GM18867 (cell line): Measurements from ENCODE around the gene PEX10.
"Not testable (repeated sequence)": the region's sequence is repeated elsewhere in the genome, so short reads cannot be mapped to it uniquely, and the experiment has no call there.

Experiments used
- ATAC-seq: cut with Tn5 transposase; IDR thresholded peaks from one replicate; pipeline ENCODE4 v1.9.1; 2021; ENCODE audit warnings: mild to moderate bottlenecking, moderate library complexity; ENCODE audit not compliant: unreplicated experiment

PEX10 gene

GRCh38 chr1:2443277-2444137 lies 31.1 kb upstream of the PEX10 start:
- ATAC-seq = no peak

DNA sequence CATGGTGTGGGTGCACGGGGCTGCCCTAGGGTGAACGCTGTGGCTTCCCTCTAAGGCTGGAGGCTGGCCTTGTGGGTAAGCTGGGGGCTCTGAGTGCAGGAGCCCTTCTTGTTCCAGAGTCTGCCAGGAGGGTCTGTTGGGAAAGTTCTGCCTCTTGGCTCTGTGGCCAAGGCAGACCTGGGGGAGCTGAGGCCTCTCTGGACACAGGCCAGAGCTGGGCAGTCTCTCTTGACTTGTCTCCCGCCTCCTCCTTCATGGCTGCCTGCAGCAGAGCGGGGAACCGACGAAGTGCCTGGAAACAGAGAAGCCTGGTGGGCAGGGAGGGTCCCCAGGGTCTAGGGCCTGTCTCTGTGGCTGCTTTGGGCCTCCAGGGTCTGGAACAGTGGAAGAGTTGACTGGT lies 30.3 kb upstream of the PEX10 start:
- ATAC-seq = no peak

DNA sequence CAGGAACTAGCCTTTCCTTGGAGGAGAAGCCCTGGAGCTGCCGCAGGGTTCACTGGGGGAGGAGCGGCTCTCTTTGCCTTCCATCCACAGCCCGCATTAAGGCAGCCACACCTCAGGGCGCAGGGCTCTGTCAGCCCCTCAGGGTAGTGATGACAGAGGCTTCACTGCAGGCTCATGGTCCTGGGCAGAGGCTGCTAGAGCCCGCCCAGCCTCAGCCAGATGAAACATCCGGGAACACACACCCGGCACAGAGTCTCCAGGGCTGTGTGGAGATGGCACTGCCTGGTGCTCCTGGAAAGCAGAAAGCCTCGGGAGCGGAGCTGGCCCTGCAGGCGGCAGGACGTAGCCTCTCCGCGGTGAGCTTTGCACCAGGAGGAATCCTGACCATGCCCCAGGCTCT lies 29.4 kb upstream of the PEX10 start:
- no peak for ATAC-seq

GRCh38 chr1:2440346-2440745 lies 28.0 kb upstream of the PEX10 start:
- not testable (repeated sequence) for ATAC-seq

- ATAC-seq = no peak
These were observed 27.0 kb upstream of the PEX10 start for GRCh38 chr1:2439369-2439768.

- no peak for ATAC-seq
These were observed 26.3 kb upstream of the PEX10 start for GRCh38 chr1:2438641-2439040.

- ATAC-seq = no peak
These were observed 25.7 kb upstream of the PEX10 start for GRCh38 chr1:2438038-2438437.

DNA sequence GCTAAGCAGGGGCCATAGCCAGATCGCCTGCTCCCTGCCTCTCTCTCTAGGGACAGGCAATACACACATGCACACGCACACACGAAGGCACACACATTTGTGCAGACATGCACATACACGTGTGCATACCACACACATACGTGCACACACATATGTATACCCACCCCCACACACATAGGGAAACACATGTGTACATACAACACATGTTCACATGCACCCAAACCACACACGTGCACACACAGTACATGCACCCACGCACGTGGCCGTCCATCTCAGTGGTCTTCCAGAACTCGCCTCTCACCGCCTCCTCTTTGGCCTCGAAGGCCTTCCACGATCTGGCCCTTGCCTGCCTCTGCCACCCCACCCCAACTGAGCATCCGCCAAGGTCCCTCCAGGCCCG lies 25.3 kb upstream of the PEX10 start:
- no peak for ATAC-seq

DNA sequence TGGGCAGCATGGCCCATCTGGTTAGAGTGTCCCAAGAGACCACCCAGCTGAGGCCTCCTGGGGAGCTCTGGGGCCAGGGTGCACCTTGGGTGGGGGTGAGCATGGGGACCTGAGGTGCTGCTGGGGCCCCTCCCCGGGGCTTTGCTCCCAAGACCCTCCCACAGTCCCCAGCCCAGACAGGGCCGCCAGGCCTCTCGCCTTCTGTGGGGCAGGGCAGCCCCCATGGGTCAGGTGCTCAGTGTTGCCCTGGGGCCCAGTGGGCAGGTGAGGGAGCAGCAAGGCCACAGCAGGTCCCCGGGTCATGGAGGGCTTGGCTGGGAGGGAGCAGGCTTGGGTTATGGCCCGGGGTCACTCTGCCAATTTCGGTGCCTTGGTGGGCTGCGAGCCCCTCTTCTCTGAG lies 24.5 kb upstream of the PEX10 start:
- ATAC-seq = no peak

DNA sequence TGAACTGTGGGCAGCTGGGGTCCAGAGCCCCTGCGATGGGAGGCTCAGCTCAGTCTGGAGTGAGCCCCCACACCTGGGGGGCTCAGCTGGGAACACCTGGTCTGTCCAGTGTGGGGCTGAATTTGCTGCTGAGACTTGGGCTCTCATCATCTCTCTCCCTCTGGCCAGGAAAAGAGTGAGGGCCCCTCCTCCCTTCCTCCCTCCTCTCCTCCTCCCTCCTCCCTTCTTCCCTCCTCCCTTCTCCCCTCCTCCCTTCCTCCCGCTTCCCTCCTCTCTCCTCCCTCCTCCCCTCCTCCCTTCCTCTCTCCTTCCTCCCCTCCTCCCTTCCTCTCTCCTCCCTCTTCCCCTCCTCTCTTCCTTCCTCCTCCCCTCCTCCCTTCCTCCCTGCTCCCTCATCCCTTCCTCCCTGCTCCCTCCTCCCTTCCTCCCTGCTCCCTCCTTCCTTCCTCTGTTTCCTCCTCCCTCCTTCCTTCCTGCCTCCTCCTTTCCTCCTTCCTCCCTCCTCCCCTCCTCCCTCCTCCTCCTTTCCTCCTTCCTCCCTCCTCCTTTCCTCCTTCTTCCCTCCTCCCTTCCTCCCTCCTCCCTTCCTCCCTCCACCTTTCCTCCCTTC lies 23.5 kb upstream of the PEX10 start:
- no peak for ATAC-seq

- no peak for ATAC-seq
These were observed 22.7 kb upstream of the PEX10 start for GRCh38 chr1:2435091-2435490.

- ATAC-seq = no peak
These were observed 21.7 kb upstream of the PEX10 start for GRCh38 chr1:2433936-2434655.

DNA sequence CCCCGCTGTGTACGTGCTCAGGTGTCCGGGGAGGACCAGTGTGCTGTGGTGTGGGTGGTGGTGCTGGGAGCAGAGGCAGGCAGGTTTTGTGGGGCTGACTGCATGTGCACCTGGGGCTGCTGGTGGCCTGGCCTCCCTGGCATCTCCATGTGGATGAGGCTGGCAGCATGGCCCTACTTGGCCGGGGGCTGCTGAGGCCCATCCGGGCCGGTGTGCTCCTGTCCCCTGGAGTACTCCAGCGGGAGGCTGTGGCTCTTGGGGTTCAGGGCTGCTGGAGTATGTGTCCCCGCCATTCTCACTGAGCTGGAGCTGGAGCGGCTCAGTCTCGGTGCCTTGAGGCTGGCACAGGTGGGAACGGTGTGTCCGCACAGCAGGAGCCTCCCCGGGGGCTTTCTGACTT lies 20.8 kb upstream of the PEX10 start:
- ATAC-seq = no peak

- no peak for ATAC-seq
These were observed 20.1 kb upstream of the PEX10 start for GRCh38 chr1:2432441-2432844.

DNA sequence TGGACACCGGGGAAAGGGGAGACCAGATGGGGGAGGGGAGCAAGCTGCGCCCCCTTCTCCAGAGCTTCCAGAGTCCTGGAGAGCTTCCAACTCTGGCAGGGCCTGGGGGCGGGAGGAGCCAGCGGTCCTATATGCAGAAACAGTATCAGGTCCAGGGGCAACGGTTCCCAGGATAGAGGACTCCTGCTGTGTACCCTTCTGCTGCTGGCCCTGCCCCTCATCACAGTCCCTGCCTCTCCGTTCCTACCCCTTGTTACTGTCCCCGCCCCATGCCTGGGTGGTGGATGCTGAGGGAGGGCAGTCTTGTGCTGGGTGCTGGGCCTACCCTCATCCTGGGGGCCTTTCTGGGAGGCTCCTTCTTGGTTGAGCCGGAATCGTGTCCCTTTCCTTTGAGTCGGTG lies 19.2 kb upstream of the PEX10 start:
- ATAC-seq = no peak

GRCh38 chr1:2431103-2431502 lies 18.7 kb upstream of the PEX10 start:
- no peak for ATAC-seq

DNA sequence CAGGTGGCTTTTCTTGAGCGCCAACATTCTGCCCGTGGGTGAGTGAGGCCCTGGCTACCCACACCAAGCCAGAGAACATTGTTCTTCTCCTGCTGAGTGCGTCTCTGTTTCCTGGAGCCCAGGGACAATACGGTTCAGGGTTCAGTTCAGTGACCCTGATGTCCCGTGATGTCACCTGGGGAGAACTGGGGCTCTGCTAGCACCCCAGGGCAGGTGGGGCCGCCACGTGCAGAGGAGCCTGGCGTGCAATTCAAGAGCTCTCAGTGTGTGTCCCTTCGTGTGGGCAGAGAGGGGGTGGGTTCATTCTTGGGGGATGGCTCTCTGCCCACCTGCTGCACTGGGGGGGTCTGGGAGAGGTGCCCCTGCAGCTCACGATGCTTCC lies 18.2 kb upstream of the PEX10 start:
- ATAC-seq = no peak

DNA sequence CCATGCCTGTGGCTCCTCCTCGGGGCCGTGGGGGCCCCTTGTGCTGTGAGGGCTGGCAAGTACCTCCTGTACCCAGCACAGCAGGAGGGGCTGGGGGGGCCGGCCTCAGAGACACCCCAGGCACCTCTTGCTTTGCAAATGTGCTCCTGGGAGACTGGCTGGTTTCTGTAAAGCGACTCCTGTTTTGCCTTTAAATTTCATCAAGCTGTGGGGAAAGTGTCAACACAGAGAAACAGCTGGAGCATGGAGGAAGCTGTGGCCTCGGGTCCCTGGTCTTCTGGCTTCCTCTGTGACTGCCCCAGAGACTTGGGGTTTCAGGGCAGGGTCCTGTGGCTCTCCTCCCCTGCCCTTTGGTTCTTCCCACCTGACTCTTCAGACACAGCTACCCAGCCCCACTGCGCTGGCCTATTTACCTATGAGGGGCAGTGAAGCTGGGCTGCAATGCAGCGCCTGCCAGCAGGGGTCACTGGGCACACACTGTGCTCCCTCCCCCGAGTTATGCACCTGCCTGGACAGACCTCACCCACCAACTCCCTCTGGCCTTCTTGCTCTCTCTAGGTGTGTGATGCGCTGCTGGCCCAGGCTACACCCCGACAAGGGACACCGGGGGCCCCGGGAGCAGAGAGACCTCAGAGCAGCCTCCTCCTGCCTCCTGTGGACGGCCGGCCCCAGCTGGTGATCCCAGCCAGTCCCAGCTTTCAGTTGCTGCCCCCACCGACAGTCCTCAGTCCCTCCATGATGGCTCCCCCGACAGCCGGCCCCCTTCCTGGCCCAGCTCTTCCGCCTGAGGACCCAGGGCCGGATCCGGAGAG lies 17.6 kb upstream of the PEX10 start:
- ATAC-seq = no peak

DNA sequence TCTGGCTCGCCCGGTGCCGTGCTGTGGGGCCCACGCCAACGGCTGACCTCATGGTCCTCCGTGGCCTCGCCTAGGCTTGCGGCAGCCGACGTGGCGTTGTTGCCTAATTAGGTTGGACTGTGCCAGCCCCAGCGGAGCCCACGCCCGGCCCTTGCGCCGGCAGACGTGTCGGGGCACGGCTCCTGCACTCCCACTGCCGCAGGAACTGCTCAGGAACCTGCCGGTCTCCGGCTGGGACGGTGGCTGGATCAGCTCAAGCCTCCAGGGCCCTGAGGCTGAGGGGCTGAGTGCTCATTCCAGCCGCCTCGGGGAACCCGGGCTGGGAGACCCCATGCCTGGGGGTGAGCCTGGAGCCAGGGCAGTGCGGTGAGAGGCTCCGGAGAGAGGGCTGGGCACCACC lies 16.1 kb upstream of the PEX10 start:
- no peak for ATAC-seq

DNA sequence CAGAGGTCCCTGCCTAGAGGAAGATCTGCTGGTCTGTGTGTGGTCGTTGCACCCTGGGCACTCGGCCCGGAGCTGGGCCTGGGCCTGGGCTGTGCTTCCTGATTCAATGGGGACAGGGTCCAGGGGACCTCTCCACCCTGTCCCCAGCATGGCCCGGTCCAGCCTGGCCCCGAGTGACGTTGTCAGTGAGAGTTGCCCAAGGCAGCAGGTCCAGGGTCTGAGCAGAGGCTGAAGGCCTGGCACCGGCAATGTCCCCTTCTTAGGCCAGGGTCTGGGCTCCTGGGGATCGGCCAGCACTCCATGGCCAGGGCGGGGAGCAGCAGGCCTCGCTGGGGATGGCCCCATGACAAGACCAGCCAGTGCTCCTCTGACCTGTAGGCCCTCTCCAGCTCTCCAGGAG lies 15.6 kb upstream of the PEX10 start:
- no peak for ATAC-seq

DNA sequence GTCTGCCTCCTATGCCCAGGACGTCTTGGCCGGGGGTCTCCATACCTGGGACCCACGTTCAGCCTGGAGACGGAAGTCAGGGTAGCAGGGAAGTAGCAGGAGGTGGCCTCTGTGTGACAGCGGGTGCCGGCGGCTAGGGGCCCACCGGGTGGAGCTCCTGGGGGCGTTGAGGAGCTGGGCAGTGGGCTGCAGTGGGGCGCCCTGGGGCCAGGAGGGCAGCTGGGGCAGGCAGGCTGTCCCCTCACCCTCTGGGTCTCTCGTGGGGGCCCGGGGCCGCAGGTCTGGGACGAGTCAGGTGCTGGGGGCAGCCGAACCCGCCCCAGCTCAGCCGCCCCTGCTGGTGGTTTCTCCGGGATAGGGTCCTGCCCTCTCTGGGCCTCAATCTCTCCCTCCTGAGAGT lies 14.7 kb upstream of the PEX10 start:
- ATAC-seq = no peak
